SK-N-MC (cell line): ENCODE measurements around the gene GREB1L.

ENCODE experiments used
- EZH2 ChIP-seq: fragments of 200-600 bp; sonication (generic); IDR thresholded peaks from one replicate; pipeline ENCODE4 v1.6.1; 2017; ENCODE audit warnings: antibody characterized with exemption
- FOXP2 ChIP-seq: optimal IDR thresholded peaks from 2 replicates; pipeline ENCODE3; 2011; ENCODE audit warnings: mild to moderate bottlenecking, moderate library complexity; ENCODE audit not compliant: insufficient read depth; ENCODE audit errors: extremely low read length, control extremely low read depth
- POLR2AphosphoS5 ChIP-seq: IDR thresholded peaks from 2 replicates; pipeline ENCODE4 v1.6.1; 2012; ENCODE audit warnings: mild to moderate bottlenecking, low read depth, low read length, borderline replicate concordance

GRCh38 chr18:21383031-21383430, 141.0 kb downstream of the GREB1L start:
- TF ChIP-seq FOXP2 (no peak), POLR2AphosphoS5 (no peak), EZH2 (no peak)
